C4-2B (cell line): ENCODE results near the gene SPACDR.

Experiments used
- H3K27ac ChIP-seq: fragments of 450-650 bp; 2 replicates; pipeline ENCODE4 v1.5.1; 2017
- ZFX ChIP-seq: fragments of 450-650 bp; IDR thresholded peaks from 2 replicates; pipeline ENCODE4 v1.6.1; 2017
- TF ChIP-seq, protein P1 (sequence below): fragments of 450-650 bp; conservative IDR thresholded peaks from 2 replicates; pipeline ENCODE4 v1.5.1; 2017; ENCODE audit warnings: mild to moderate bottlenecking

Gene SPACDR

DNA sequence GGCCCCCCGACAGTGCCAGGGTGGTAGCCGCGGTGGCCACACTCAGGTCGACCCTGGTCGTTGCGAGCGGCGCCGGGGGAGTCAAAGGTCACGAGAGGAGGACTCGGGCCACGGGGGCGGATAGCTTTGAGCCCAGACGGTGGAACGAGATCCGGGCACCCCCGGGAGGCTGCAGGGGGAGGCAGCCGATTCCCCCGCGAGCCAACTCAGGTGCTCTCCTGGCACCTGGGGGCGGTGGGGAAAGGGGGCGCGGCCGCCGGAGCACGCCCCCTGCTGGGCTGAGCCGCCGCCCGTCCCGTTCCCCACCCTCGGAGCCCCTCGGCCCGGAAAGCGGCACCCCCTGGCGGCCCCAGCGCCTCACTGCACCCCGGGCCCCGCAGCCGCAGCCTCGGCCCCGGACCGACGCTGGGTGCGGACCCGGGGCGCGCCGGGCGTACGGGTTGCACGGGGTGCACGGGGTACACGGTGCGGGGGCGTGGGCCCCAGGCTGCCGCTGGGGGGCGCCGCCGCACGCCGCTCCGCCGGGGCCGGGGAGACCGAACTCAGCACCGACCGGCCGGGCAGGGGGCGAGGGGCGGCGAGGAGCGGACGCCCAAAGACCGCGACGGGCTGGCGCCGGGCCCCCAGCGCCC lies 19.1 kb upstream of the SPACDR start:
- H3K27ac ChIP-seq, result no peak overlapping the region
- TF ChIP-seq ZFX, result no peak
- TF ChIP-seq, protein P1, sequence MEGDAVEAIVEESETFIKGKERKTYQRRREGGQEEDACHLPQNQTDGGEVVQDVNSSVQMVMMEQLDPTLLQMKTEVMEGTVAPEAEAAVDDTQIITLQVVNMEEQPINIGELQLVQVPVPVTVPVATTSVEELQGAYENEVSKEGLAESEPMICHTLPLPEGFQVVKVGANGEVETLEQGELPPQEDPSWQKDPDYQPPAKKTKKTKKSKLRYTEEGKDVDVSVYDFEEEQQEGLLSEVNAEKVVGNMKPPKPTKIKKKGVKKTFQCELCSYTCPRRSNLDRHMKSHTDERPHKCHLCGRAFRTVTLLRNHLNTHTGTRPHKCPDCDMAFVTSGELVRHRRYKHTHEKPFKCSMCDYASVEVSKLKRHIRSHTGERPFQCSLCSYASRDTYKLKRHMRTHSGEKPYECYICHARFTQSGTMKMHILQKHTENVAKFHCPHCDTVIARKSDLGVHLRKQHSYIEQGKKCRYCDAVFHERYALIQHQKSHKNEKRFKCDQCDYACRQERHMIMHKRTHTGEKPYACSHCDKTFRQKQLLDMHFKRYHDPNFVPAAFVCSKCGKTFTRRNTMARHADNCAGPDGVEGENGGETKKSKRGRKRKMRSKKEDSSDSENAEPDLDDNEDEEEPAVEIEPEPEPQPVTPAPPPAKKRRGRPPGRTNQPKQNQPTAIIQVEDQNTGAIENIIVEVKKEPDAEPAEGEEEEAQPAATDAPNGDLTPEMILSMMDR, result peak; percentile 100

DNA sequence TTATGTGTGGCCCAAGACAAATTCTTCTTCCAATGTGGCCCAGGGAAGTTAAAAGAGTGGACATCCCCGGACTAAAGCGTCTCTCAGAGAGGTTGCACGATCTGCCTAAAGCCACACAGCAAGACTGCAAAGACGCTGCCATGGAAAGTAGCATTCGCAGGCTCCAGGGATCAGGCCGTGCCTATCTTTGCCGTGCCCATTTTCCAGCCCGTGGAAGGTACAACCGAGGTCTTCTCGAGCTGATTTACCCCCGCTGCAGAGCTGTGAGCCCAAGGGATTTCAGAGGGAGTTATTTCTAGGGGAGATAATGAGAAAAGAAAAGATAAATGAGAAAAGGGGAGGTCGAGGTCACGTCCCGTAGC lies 18.6 kb upstream of the SPACDR start:
- no peak overlapping the region for H3K27ac ChIP-seq
- no peak for TF ChIP-seq ZFX
- TF ChIP-seq, protein P1, result no peak

DNA sequence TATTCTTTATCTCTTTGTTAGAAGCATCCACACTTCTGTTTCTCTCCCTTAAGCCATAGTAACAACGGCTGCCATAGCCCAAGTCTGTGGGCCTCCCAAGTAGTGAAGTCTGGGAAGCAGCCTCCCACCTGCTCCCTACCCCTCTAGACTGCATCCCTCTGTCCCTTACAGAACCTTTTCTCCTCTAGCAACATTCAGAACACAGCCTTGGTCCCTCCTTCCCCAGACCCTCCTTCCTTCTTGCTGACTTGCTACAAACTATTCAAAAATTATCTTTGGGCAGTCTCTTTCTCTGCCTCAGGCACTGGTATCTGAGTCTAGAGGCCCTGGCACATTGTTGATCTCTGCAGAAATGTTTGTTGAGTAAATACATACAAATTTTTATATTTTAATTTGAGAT lies 17.4 kb upstream of the SPACDR start:
- H3K27ac ChIP-seq, result no peak overlapping the region
- TF ChIP-seq, protein P1, result no peak
- no peak for TF ChIP-seq ZFX

DNA sequence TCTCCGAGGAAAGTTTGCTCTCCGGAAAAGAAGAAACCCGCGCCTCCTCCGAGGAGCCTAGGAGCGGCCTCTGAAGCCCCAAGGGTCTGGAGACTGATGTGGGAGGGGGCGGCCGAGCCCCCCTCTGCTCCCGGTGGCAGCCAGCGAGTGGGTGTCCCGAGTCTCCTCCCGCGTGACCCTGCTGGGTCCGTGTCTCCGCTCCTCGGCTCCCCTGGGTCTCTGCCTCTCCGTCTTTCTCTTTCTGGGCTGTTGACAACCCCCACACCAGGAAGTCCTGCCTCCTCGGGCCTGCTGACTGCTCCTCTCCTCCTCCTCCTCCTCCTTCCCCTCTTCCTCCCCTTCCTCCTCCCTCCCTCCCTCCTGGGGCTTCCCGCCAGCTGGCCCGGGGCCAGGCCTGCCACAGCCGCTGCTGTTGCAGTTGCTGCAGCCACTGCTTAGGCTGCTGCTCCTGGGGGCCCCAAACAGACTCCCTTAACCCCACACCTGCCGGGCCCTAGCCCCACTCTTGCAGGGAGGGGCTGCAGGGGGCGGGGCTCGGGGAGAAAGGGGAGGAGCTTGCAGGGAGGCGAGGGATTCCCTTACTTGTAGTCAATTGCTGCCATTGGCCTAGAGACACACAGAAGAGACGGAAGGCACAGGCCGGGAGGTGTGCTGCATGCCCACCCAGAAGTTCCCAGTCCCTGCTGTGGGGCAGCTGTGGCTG lies 15.0 kb upstream of the SPACDR start, which contains the start of gene TSC22D4:
Gene TSC22D4, minus strand, starts transcription at position 257 of the 703 bp plus-strand sequence. CDS start 1,176 bp downstream, outside the sequence.
- H3K27ac ChIP-seq, result peak within 1 kb of the TSS; percentile 89
- 0 out of 2 replicates have a peak, but pooled peaks have one; percentile 44 for TF ChIP-seq ZFX
- TF ChIP-seq, protein P1, result no peak

DNA sequence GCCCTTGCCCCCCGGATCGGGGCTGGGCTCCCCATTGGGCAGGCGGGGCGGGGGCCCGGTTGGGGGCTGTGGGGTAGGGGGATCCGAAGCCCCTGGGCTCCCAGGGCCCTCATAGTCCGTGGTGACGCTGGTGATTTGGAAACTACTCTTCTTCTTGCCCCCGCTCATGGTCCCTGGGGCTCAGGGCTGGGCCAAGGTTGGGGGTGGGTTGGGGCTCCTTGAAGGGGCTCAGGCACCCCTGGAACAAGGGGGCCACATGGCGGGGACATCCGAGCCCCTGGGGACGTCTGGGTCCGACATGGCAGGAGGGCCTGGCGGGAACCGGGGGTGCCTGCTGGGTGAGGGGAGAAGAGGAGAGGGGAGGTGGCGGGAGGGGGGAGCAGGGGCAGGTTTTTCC lies 13.8 kb upstream of the SPACDR start:
- TF ChIP-seq ZFX, result no peak
- TF ChIP-seq, protein P1, result no peak
- H3K27ac ChIP-seq, result peak overlapping the region; percentile 89

DNA sequence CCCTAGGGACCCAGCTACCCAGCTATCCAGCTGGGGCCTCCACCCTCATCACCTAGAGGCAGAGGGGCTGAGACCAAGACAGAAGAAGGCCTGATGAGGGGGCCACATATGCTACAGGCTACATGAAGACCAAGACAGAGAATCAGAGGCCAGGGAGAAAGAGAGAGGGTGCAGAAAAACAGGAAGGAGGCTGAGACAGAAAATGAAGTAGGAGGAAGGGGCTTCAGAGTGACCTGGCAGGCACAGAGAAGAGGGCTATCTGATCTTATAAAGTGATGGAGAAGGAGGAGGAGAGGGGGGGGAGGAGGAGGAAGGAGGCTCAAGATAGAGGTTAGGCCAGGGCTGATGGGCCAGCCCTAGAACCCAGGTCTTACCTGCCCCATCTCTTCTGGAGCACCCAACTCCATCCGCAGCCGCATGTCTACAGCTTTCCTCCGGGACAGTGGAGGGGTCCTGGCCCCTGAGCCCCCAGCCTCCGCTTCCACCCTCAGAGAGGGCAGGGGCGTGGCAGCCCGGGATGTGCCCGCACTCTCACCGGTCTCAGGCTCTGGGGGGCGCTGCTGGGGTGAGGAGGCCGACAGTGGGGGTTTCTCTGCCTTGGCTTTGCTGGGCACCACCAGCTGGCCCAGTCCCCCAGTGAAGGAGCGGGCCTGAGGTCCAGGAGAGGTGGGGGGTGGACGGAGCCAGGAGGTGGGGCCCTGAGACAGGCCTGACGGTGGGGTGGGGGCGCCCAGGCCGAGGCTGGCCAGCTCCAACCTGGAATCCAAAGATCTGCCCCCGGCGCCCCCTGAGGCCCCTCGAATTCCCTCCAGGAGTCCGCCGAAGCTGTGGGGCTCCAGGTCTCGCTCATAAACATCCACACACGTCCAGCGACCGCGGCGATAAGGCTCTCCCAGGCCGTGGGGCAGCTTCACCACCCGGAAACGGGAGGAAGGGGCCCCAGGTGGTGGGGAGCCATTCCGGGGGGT lies 13.1 kb upstream of the SPACDR start:
- TF ChIP-seq, protein P1, result no peak
- TF ChIP-seq ZFX, result no peak
- peak overlapping the region; percentile 89; the same call in 1 of the 2 replicates for H3K27ac ChIP-seq
